Measurements from ENCODE around the gene AKNA. TPM values are rescaled to one million over a fixed set of nuclear protein-coding genes. Genes with fewer than 3 reads are reported as not detected.
"Not testable (repeated sequence)": the region's sequence is repeated elsewhere in the genome, so short reads cannot be mapped to it uniquely, and the experiment has no call there.

Gene AKNA
- total RNA-seq, 1 donor from 2014 or later = 12.8 TPM

- no peak for DNase-seq
Measured at GRCh38 chr9:114336157-114336556, 51.6 kb downstream of the AKNA start.

GRCh38 chr9:114335745-114336144 lies 52.0 kb downstream of the AKNA start:
- DNase-seq = no peak

GRCh38 chr9:114334490-114334889 lies 53.3 kb downstream of the AKNA start:
- DNase-seq = no peak

DNA sequence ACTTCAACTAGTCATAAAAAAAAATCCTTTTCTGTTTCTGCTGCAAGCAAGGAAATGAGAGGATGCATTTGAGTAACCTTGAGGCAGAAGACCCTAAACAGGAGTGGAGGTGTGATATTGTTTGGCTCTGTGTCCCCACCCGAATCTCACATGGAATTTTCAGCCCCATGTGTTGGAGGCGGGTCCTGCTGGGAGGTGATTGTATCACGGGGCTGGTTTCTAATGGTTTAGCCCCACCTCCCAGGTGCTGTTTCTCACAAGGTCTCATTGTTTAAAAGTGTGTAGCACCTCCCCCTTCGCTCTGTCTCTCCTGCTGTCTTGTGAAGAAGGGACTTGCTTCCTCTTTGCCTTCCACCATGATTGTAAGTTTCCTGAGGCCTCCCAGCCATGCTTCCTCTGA lies 54.1 kb downstream of the AKNA start:
- DNase-seq = not testable (repeated sequence)

GRCh38 chr9:114332474-114333040 lies 55.2 kb downstream of the AKNA start:
- not testable (repeated sequence) for DNase-seq

DNA sequence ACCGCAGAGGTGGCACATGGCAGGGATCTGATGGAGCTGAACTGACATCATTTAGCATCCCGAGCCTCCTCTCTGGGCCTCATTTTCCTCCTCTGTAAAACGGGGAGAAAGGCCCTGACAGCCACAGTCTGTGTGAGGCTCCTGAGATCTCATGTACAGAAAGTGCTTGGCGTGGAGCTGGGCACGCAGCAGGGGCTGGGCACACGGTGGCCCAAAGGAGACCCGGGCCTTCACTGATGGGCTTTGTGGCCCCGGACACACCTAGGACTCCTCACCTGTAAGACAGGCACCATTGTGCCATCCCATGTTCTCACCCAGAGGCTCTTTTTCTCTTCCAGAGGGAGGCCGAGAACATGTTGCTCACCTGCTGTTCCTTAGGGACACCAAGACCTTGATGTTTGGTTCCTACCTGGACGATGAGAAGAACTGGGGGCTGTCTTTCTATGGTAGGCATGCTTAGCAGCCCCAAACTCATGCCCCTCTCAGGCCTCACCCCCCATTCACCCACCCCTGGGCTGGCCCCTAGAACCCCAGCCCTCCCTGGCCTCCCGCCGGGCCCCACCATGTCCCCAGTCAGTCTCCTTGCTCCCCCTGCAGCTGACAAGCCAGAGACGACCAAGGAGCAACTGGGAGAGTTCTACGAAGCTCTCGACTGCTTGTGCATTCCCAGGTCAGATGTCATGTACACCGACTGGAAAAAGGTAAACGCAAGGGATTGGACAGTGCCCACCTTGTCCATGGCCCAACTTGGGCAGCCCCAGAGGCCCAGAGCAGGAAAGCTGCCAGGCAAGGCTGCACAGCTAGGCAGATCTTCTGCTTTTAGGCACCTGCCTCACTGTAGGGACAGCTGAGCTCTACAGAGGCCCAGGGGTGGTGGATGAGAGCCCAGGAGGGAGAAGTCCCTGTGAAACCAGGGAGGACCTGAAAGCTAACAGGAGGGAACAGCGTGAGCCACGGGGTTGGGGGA lies 56.3 kb downstream of the AKNA start:
- DNase-seq = not testable (repeated sequence)

DNA sequence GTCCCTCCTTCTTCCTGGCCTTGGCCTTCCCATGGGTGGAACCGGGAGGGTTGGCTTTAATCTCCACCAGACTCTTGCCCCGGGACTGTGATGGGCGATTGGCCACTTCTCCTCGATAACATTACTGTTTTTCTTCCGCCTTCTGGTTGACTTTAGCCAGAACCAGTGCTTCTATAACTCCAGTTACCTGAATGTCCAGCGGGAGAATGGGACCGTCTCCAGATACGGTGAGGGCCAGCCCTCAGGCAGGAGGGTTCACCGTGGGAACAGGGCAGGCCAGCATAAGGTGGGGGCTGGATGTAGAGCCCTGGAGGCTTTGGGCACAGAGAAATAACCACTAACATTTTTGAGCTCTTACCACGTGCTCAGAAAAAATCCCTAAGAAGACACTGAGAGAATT lies 57.1 kb downstream of the AKNA start:
- no peak for DNase-seq

GRCh38 chr9:114329625-114330022 lies 58.2 kb downstream of the AKNA start, which contains the start of gene ORM2:
ORM2 (plus strand) TSS chr9:114329869; CDS start chr9:114329905, 36 bp downstream.
- DNase-seq = not testable (repeated sequence)

GRCh38 chr9:114328937-114329624 lies 58.7 kb downstream of the AKNA start:
- DNase-seq = not testable (repeated sequence)

- not testable (repeated sequence) for DNase-seq
Measured at GRCh38 chr9:114328357-114328820, 59.4 kb downstream of the AKNA start.

DNA sequence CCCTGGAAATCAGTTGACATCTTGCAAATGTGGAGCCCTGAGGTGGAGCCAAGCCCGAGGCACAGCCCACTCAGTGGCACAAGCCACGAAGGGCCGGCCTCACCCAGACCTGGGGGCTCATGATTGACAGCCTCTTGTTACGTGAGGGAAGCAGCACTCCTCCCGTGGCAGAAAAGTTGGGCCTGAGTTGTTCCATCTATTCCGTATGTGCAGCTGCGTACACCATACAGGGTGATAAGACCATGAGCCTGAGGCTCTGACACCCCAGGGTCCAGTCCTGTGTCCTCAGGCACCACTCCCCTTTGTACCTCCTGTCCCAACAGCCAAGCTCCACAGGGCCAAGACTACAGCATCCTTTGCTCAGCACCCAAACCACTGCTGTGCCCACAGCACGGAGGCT lies 60.0 kb downstream of the AKNA start:
- no peak for DNase-seq

GRCh38 chr9:114325684-114326254 lies 62.0 kb downstream of the AKNA start:
- DNase-seq = not testable (repeated sequence)

DNA sequence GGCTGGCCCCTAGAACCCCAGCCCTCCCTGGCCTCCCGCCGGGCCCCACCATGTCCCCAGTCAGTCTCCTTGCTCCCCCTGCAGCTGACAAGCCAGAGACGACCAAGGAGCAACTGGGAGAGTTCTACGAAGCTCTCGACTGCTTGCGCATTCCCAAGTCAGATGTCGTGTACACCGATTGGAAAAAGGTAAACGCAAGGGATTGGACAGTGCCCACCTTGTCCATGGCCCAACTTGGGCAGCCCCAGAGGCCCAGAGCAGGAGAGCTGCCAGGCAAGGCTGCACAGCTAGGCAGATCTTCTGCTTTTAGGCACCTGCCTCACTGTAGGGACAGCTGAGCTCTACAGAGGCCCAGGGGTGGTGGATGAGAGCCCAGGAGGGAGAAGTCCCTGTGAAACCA lies 62.8 kb downstream of the AKNA start:
- DNase-seq = not testable (repeated sequence)

DNA sequence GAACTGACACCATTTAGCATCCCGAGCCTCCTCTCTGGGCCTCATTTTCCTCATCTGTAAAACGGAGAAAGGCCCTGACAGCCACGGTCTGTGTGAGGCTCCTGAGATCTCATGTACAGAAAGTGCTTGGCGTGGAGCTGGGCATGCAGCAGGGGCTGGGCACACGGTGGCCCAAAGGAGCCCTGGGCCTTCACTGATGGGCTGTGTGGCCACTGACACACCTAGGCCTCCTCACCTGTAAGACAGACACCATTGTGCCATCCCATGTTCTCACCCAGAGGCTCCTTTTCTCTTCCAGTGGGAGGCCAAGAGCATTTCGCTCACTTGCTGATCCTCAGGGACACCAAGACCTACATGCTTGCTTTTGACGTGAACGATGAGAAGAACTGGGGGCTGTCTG lies 63.3 kb downstream of the AKNA start:
- no peak for DNase-seq

DNA sequence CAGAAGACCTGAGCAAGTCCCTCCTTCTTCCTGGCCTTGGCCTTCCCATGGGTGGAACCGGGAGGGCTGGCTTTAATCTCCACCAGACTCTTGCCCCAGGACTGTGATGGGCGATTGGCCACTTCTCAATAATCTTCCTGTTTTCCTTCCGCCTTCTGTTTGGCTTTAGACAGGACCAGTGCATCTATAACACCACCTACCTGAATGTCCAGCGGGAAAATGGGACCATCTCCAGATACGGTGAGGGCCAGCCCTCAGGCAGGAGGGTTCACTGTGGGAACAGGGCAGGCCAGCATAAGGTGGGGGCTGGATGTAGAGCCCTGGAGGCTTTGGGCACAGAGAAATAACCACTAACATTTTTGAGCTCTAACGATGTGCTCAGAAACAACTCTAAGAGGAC lies 63.9 kb downstream of the AKNA start:
- not testable (repeated sequence) for DNase-seq

DNA sequence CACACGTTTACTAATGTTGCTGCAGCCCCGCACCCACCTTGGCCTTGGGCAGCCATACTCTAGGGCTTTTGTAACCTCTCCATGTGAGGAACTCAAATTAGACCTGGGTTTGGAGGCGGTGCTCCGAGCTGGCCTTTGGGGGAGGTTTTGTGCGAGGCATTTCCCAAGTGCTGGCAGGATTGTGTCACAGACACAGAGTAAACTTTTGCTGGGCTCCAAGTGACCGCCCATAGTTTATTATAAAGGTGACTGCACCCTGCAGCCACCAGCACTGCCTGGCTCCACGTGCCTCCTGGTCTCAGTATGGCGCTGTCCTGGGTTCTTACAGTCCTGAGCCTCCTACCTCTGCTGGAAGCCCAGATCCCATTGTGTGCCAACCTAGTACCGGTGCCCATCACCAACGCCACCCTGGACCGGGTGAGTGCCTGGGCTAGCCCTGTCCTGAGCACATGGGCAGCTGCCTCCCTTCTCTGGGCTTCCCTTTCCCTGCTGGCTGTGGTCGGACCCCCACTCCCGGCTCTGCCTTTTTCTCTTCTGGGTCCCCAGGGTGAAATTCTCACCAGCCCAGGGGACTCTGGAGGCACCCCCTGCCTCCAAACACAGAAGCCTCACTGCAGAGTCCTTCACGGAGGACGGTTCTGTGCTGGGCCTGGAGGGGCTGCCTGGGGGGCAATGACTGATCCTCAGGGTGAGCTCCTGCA lies 64.8 kb downstream of the AKNA start, which contains the start of gene ORM1:
ORM1 (plus strand) TSS at position 268 of the 701 bp plus-strand sequence; CDS start at position 304, 36 bp downstream.
- not testable (repeated sequence) for DNase-seq

DNA sequence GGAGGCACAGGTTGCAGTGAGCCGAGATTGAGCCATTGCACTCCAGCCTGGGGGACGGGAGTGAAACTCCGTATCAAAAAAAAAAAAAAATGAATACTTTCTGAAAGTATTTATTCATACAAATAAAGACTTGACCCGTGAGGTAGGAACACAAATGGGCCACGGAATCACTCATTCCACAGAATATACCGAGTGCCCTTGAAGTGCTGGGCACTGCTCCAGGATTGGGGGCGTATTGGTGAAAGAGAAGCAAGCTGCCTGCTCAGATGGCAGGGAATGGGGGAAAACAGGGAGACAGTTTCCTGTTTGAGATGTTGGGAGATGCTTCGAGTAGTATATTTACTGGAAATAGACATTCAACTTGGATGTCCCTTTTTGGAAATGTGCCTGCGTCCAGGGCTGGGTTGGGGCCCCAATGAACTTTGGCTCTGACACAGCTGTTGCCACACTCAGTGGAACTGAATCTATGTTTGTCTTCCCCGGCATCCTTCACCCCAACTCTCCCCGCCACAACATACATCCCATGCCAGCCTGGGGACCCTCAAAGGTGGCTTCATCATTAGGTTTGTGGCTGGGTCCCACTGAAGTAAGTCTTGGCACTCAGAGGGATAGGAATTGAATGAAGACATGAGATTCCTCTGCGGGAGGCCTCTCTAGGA lies 65.5 kb downstream of the AKNA start:
- not testable (repeated sequence) for DNase-seq

- no peak for DNase-seq
Measured at GRCh38 chr9:114321759-114322158, 66.0 kb downstream of the AKNA start.

DNA sequence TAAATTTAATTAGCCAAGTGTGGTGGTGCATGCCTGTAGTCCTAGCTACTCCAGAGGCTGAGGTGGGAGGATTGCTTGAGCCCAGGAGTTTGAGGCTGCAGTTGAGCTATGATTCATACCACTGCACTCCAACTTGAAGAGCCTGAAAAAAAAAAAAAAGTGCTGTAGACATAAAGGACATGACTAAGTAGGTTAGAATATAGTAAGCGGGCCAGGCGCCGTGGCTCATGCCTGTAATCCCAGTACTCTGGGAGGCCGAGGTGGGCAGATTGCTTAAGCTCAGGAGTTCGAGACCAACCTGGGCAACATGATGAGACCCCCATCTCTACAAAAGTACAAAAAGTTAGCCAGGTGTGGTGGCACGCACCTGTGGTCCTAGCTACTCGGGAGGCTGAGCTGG lies 67.1 kb downstream of the AKNA start:
- DNase-seq = not testable (repeated sequence)

- DNase-seq = no peak
Measured at GRCh38 chr9:114319147-114319546, 68.6 kb downstream of the AKNA start.

DNA sequence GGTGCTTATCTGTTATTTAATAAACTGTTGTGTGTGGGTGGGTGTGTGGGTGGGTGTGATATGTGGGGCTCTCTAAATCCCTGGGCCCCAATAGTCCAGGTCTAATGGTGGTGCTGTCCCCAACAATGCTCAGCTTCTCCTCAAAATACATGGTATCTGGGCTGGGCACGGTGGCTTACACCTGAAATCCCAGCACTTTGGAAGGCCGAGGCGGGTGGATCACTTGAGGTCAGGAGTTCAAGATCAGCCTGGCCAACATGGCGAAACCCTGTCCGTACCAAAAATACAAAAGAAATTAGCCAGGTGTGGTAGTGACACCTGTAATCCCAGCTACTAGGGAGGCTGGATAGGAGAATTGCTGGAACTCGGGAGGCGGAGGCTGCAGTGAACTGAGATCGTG lies 69.4 kb downstream of the AKNA start:
- DNase-seq = no peak

Data from skin of body (tissue), 2 donors.